HFF-Myc (cell line): ENCODE data around the gene RPUSD1.
"Not testable (repeated sequence)": the region's sequence is repeated elsewhere in the genome, so short reads cannot be mapped to it uniquely, and the experiment has no call there.

Experiments
- DNase-seq: peaks from one replicate; pipeline ENCODE4 v3.0.0-alpha.2; 2011; ENCODE audit warnings: low read depth; ENCODE audit errors: extremely low read depth
- H3K4me3 ChIP-seq: replicated peaks from 2 replicates; pipeline ENCODE4 v1.5.1; 2011; ENCODE audit warnings: low read depth, mild to moderate bottlenecking, control low read depth, low read length
- TF ChIP-seq, protein P1 (sequence below): IDR thresholded peaks from 2 replicates; pipeline ENCODE4 v1.5.1; 2012; ENCODE audit warnings: mild to moderate bottlenecking, low read depth, low read length, control low read depth; ENCODE audit errors: missing control alignments

Gene RPUSD1

DNA sequence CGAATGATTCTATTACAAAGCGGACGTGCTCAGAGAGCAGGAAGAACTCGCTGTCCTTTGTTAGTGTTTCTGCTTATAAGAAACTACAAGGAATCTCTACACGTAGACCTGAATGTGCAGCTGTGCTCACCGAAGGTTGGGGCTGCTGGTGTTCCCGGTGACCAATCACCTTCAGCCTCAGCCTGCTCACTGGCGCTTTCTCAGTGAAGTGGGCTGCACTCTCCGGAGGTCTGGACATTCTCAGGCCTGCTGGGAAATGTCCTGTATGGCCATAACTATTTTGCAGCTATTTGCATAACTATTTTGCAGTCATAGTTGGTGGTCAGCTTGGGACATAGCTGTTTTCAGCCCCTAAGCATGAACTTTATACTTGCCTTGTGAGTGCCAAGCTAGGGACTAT is 37.7 kb downstream of the RPUSD1 start:
- TF ChIP-seq, protein P1, sequence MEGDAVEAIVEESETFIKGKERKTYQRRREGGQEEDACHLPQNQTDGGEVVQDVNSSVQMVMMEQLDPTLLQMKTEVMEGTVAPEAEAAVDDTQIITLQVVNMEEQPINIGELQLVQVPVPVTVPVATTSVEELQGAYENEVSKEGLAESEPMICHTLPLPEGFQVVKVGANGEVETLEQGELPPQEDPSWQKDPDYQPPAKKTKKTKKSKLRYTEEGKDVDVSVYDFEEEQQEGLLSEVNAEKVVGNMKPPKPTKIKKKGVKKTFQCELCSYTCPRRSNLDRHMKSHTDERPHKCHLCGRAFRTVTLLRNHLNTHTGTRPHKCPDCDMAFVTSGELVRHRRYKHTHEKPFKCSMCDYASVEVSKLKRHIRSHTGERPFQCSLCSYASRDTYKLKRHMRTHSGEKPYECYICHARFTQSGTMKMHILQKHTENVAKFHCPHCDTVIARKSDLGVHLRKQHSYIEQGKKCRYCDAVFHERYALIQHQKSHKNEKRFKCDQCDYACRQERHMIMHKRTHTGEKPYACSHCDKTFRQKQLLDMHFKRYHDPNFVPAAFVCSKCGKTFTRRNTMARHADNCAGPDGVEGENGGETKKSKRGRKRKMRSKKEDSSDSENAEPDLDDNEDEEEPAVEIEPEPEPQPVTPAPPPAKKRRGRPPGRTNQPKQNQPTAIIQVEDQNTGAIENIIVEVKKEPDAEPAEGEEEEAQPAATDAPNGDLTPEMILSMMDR: no peak
- no peak for DNase-seq
- no peak overlapping the region for H3K4me3 ChIP-seq

DNA sequence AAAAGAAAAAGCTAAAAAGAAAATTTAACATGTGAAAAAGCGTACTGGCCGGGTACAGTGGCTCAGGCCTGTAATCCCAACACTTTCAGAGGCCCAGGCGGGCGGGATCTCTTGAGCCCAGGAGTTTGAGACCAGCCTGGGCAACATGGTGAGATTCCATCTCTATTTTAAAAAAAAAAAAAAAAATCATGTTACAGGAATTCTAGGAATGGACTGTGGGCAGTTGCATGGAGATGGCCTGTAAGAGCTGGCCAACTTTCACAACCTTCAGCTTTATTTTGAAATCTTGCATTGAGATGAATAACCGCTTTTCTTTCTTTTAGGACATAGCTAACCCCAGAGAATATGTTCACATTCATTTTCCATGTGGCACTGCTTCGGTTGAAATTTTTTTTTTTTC is 39.2 kb downstream of the RPUSD1 start:
- TF ChIP-seq, protein P1: no peak
- no peak overlapping the region for H3K4me3 ChIP-seq
- DNase-seq: no peak

DNA sequence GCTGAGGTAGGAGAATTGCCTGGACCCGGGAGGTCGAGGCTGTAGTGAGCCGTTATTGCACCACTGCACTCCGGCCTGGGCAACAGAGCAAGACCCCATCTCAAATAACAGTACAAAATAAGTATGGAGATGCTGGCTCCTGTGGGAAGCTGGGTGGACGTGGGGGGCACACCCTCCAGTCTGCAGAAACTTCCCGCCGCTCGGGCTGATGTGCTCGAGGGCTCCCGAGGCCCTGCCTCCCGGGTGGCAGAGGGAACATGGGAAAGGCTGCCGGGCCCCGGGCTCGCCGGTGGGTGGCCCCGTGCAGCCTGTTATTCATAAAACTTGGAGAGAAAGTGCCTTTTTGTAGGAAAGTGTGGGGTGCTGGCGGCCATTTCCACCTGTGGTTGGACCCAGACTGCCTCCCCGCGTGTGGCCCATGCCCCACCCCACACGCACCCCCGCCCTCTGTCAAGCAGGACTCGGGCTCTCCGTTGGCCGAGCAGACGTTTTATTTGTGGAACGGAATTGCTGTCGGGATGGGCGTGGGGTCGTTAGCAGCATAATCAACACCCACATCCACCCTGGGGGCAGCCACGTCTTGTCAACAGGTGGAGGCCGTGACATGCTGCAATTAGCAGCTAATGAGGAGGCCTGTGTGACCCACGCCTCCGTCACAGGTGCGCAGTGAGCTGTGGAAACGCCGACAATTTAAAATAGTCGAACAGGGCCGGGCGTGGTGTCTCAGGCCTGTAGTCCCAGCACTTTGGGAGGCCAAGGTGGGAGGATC is 40.0 kb downstream of the RPUSD1 start:
- DNase-seq: no peak
- TF ChIP-seq, protein P1: no peak

DNA sequence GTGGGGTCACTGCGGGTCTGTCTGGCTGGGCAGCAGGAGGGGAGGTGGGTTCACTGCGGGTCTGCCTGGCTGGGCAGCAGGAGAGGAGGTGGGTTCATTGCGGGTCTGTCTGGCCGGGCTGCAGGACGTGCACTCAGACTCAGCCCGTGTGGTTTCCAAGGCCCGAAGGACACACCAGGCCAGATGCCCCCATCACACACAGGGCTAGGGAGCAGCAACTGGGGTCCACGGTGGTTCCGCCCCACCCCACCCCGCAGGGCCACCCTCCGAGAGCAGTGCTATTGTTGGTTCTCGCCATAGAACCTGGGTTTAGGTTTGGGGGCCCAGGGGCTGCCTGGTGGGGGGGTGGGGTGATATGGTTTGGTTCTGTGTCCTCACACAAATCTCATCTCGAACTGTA is 41.5 kb downstream of the RPUSD1 start:
- TF ChIP-seq, protein P1: no peak
- DNase-seq: no peak
- H3K4me3 ChIP-seq: no peak overlapping the region

More for the DNA sequence above, 40.0 kb downstream of the RPUSD1 start:
- H3K4me3 ChIP-seq: no peak overlapping the region

- TF ChIP-seq, protein P1: peak; percentile 35
- no peak for DNase-seq
- H3K4me3 ChIP-seq: no peak overlapping the region
These were observed 42.4 kb downstream of the RPUSD1 start for GRCh38 chr16:745739-746138.

- no peak for DNase-seq
- no peak overlapping the region for H3K4me3 ChIP-seq
- TF ChIP-seq, protein P1: no peak
These were observed 44.2 kb downstream of the RPUSD1 start for GRCh38 chr16:743794-744500.

- DNase-seq, H3K4me3 ChIP-seq: not testable (repeated sequence)
These were observed 45.3 kb downstream of the RPUSD1 start for GRCh38 chr16:742894-743293.
